ENCODE data around the gene PRPF19. TPM values are rescaled to one million over a fixed set of nuclear protein-coding genes. Genes with fewer than 3 reads are reported as not detected.

The PRPF19 gene
- total and polyA plus RNA-seq, 2 of the 8 experiments (the other 6 are each of a cell fraction or from before 2014, with no cell fraction given), result 107 to 141 TPM

DNA sequence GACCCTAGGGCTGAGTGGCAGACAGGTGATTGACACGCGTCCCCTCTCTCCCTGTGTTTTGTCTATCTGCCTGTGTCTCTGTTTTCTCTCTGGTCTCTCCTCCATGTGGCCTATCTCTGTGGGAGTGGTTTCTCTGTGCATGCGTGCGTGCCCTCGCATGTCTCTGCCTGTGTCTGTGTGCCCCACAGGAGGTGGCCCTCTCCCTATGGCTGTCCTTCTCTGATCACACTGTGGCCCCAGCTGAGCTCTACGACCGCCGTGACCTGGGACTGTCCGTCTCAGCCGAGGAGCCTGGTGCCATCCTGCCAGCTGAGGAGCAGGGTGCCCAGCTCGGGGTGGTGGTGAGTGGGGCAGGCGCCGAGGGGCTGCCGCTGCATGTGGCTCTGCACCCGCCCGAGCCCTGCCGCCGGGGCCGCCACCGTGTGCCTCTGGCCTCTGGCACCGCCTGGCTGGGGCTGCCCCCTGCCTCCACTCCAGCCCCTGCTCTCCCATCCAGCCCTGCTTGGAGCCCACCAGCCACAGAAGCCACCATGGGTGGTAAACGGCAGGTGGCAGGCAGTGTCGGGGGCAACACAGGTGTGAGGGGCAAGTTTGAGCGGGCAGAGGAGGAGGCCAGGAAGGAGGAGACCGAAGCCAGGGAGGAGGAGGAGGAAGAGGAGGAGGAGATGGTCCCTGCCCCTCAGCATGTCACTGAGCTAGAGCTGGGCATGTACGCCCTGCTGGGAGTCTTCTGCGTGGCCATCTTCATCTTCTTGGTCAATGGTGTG, 29.5 kb upstream of the PRPF19 start:
- H3K79me2 ChIP-seq (ENCODE audit: control insufficient read depth in 1 of 2, insufficient read depth in 2 of 2, low read length in 2 of 2), result no peaks in the 10 kb centered on the region
- H3K4me3 ChIP-seq (ENCODE audit: extremely low read depth in 1 of 4, insufficient read depth in 2 of 4, low read depth in 3 of 4, low read length in 4 of 4), result no peak overlapping the region
- no peak overlapping the region for H3K56ac ChIP-seq (replicated peaks; ENCODE audit: insufficient read length, low read depth, low read length)
- POLR2A ChIA-PET (ENCODE audit: partially characterized antibody), result interaction anchor here (0.9 to 2.1 kb wide), 6 partner anchors 9 to 31 kb away, joined by 3 to 7 read pairs (median 4); partner anchors contain the start of gene TMEM132A
- no peak overlapping the region for H3K14ac ChIP-seq (ENCODE audit: insufficient read length)
- H2AFZ ChIP-seq (ENCODE audit: low read length), result no peak overlapping the region
- no peak overlapping the region for H3K9ac ChIP-seq (replicated peaks in 1 of 4; ENCODE audit: extremely low read depth in 1 of 4, low read depth in 3 of 4, low read length in 3 of 4)
- peaks cover 3 to 8% of the 10 kb centered on the region in 2 experiments for H4K20me1 ChIP-seq (replicated peaks in 1 of 2; ENCODE audit: control insufficient read depth in 1 of 2, insufficient read depth in 2 of 2, low read length in 2 of 2)
- no peak overlapping the region for H2BK20ac ChIP-seq (ENCODE audit: low read length)
- no peaks in the 10 kb centered on the region for H3K9me3 ChIP-seq (ENCODE audit: insufficient read depth in 2 of 2, low read depth in 1 of 2, low read length in 1 of 2)
- 0 out of 2 replicates have a peak overlapping the region, but pooled peaks have one; percentile 5 for H2BK5ac ChIP-seq (ENCODE audit: low read depth, low read length)
- peaks cover 0 to 33% (median 13%) of the 10 kb centered on the region in 4 experiments; a peak in 4 of 8 replicates for H3K36me3 ChIP-seq (ENCODE audit: control insufficient read depth in 2 of 4, insufficient read depth in 4 of 4, low read length in 3 of 4)
- no peak overlapping the region for H3K18ac ChIP-seq (ENCODE audit: extremely low read depth, low read length)
- DNase-seq (ENCODE audit: low read depth in 1 of 2, low spot score in 2 of 2) (no peak), FAIRE-seq (no peak)
- WGBS, 2 experiments (ENCODE audit: extremely low coverage in 1 of 2, insufficient coverage in 1 of 2, insufficient read length in 1 of 2, insufficient replicate concordance in 2 of 2, low coverage in 1 of 2, low lambda C conversion rate in 2 of 2, missing lambda C conversion rate in 1 of 2), result 89% methylated on average over 12 of the region's 27 CpGs; no CpG with 5 or more reads in 1 of the 2 experiments
- peaks cover 0 to 3% (median 1%) of the 10 kb centered on the region in 4 experiments; a peak in 4 of 7 replicates for H3K4me1 ChIP-seq (replicated peaks in 1 of 4; ENCODE audit: control insufficient read depth in 3 of 4, insufficient read depth in 4 of 4, low read length in 3 of 4)
- no peak overlapping the region for H4K8ac ChIP-seq (ENCODE audit: extremely low read depth, insufficient read depth, low read length)
- no peaks in the 10 kb centered on the region for H3K79me1 ChIP-seq (ENCODE audit: low read depth, low read length)
- H3K23me2 ChIP-seq (ENCODE audit: low read depth, low read length), result no peaks in the 10 kb centered on the region
- no peaks in the 10 kb centered on the region for H3K27me3 ChIP-seq (replicated peaks in 1 of 4; ENCODE audit: control insufficient read depth in 3 of 4, extremely low read depth in 1 of 4, insufficient read depth in 3 of 4, low read length in 3 of 4)
- H2BK15ac ChIP-seq (ENCODE audit: low read length), result no peak overlapping the region
- no peak overlapping the region for H2BK120ac ChIP-seq (replicated peaks; ENCODE audit: low read depth, low read length)
- no peak overlapping the region for H3K4ac ChIP-seq (replicated peaks; ENCODE audit: insufficient read length, low read depth, low read length)
- no peak overlapping the region for H2BK12ac ChIP-seq (ENCODE audit: low read depth, low read length)
- CTCF ChIA-PET (ENCODE audit: partially characterized antibody), result interaction anchor here (1.0 to 3.4 kb wide), 7 partner anchors 9 to 60 kb away, joined by 3 to 20 read pairs (median 3); no protein-coding TSS in a partner anchor
- H4K5ac ChIP-seq (ENCODE audit: insufficient read length, low read depth, low read length), result no peak overlapping the region
- peak overlapping the region; percentile 5 for H4K91ac ChIP-seq (replicated peaks; ENCODE audit: insufficient read length, low read length)
- H3K4me2 ChIP-seq (ENCODE audit: insufficient read depth in 1 of 2, low read depth in 2 of 2, low read length in 2 of 2), result no peak overlapping the region
- H3K27ac ChIP-seq (ENCODE audit: low read depth, low read length), result no peak overlapping the region
- no peak overlapping the region for H3K23ac ChIP-seq (ENCODE audit: insufficient read length)
- no peak overlapping the region for H2AK5ac ChIP-seq (ENCODE audit: low read depth, low read length)
- peak; percentile 72; the same call in 1 of the 2 replicates for TF ChIP-seq POLR2AphosphoS5 (IDR thresholded peaks at IDR 0.05; ENCODE audit: low read depth, low read length)
- TF ChIP-seq, protein P1, sequence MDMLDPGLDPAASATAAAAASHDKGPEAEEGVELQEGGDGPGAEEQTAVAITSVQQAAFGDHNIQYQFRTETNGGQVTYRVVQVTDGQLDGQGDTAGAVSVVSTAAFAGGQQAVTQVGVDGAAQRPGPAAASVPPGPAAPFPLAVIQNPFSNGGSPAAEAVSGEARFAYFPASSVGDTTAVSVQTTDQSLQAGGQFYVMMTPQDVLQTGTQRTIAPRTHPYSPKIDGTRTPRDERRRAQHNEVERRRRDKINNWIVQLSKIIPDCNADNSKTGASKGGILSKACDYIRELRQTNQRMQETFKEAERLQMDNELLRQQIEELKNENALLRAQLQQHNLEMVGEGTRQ (IDR thresholded peaks at IDR 0.05; ENCODE audit: low read length), result no peak
